Measurements from ENCODE around the gene PIP5KL1. TPM values are rescaled to one million over a fixed set of nuclear protein-coding genes. Genes with fewer than 3 reads are reported as not detected.
A peak's percentile ranks its signal among the peaks of the same experiment; 100 is the strongest.

Gene PIP5KL1
- total RNA-seq, 4 donors from 2014 or later: 0.82 to 3.0 (median 1.3) TPM

DNA sequence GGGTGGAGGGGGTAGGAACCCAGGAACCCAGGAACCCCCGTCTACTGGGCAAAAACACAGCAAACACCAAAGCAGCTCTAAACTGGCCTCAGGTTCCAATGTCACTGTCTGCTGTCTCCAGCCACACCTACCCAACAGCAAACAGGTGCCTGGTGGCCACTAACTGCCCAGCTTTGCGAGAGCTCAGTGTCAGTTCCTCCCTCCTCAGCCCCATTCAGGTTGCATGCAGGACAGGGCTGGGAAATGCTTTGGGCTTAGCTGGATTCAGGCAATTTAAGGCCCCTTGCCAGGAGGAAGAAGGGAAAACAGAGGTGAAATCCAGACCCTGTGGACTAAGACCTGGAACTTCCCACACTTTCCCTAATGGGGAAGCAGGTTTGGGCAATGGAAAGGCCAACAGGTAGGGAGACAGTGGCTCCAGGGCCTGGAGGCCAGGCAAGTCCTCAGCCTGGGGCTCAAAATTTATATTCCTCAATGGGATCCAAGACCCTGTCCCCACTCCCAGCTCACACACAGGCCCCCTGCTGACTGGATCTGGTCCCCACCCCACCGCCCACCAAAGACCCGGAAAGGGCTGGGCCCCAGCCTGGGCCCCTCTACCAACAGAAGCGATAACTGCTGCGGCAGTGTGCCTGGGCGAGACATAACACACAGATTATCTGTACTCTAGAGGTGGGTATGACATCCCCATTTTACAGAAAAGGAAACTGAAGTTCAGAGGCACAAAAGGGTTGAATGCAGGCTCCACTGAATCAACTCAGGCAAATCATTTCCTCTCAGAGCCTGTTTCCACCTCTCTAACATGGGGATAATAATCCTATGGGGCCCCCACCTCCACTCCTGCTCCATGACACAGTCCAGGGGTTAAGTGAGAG, 46.7 kb upstream of the PIP5KL1 start:
- DNase-seq (ENCODE audit: low spot score) (no peak), ATAC-seq (ENCODE audit: low FRiP score) (no peak)
- TF ChIP-seq, protein P1, sequence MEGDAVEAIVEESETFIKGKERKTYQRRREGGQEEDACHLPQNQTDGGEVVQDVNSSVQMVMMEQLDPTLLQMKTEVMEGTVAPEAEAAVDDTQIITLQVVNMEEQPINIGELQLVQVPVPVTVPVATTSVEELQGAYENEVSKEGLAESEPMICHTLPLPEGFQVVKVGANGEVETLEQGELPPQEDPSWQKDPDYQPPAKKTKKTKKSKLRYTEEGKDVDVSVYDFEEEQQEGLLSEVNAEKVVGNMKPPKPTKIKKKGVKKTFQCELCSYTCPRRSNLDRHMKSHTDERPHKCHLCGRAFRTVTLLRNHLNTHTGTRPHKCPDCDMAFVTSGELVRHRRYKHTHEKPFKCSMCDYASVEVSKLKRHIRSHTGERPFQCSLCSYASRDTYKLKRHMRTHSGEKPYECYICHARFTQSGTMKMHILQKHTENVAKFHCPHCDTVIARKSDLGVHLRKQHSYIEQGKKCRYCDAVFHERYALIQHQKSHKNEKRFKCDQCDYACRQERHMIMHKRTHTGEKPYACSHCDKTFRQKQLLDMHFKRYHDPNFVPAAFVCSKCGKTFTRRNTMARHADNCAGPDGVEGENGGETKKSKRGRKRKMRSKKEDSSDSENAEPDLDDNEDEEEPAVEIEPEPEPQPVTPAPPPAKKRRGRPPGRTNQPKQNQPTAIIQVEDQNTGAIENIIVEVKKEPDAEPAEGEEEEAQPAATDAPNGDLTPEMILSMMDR (IDR thresholded peaks at IDR 0.05): no peak

GRCh38 chr9:127976498-127976897, 45.9 kb upstream of the PIP5KL1 start:
- ATAC-seq (ENCODE audit: low FRiP score) (no peak), DNase-seq (ENCODE audit: low spot score) (no peak)
- TF ChIP-seq, protein P1 (IDR thresholded peaks at IDR 0.05): no peak

GRCh38 chr9:127975376-127976315, 45.1 kb upstream of the PIP5KL1 start:
- TF ChIP-seq, protein P1 (IDR thresholded peaks at IDR 0.05): no peak
- ATAC-seq (ENCODE audit: low FRiP score): no peak
- no peak for DNase-seq (ENCODE audit: low spot score)

DNA sequence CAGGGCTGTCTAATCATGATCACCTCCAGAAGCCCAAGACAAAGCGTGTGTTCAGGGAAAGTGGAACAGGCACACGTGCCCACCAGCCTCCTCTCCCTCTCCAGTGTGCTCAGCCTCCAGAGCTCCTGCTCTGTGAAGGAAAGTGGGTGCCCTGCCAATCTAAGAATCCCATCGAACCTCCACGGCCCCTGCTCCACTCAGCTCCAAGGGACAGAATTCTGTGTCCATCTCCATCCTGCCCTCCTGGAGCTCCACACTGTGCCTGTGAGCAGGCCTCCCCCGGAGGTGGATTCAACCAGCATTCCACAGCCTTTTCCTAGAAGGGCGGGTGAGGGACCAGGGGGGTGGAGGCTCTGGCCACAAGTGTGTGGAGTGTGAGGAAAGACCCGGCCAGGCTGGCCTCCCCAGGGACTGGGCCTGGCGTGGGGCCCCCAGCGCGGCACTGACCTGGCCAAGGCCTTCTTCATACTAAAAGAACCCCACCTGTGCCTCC, 44.2 kb upstream of the PIP5KL1 start:
- DNase-seq (ENCODE audit: low spot score) (no peak), ATAC-seq (ENCODE audit: low FRiP score) (peak; percentile 34)
- TF ChIP-seq, protein P1 (IDR thresholded peaks at IDR 0.05): no peak

DNA sequence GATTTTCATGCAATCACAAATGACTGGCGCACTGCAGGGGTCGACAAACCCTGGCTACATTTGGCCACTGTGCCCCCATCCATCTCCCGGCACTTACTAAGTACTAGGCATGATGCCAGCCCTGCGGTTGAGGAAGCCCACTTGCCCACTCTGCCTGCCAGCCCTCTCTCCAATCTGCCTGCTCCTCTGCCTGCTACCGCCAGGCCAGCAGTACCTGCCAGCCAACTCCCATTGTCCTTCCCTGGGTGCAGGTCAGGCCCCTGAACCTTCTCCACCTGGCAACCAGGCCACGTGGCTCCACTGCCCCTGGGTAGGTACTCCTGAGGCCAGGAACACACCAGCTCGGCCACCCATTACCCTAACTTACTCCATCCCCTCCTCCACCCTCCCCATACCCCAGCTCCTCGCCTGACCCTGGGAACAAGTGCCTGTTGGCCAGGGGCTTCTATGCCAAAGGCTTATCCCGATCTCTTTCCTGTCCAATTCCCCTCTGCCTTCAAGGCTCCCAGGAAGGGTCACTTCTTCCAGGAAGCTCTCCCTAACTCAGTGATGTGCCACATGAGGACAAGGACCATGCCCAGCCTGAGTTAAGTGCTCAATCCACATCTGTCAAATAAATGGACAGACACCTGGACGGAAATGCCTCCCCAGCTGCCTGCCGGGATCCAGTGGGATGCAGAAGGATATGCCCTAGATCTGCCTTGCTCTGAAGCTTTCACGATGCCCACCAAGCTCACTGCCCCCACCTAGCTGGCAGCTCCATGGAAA, 43.6 kb upstream of the PIP5KL1 start:
- TF ChIP-seq, protein P1 (IDR thresholded peaks at IDR 0.05): no peak
- ATAC-seq (ENCODE audit: low FRiP score): no peak
- no peak for DNase-seq (ENCODE audit: low spot score)
